ENCODE data around the gene NFIA.

The NFIA gene

GRCh38 chr1:61491497-61491896 lies 409.1 kb downstream of the NFIA start:
- DNase-seq (ENCODE audit: low read depth, low spot score): no peak
- Histone ChIP-seq H3K36me3 (ENCODE audit: control insufficient read depth, insufficient read depth, low read length) (no peaks in the 10 kb centered on the region), H3K9me3 (ENCODE audit: control insufficient read depth, insufficient read depth, low read length) (no peaks in the 10 kb centered on the region), H3K4me3 (ENCODE audit: low read length) (no peak overlapping the region), H3K27me3 (ENCODE audit: control insufficient read depth, insufficient read depth, low read length) (no peaks in the 10 kb centered on the region), H3K4me1 (ENCODE audit: control insufficient read depth, insufficient read depth, low read length) (no peaks in the 10 kb centered on the region), H3K27ac (ENCODE audit: low read length) (no peak overlapping the region)
- no CpG with 5 or more reads among the region's 4 CpGs for WGBS (ENCODE audit: insufficient coverage, insufficient read length)

- Histone ChIP-seq H3K4me1 (ENCODE audit: control insufficient read depth, insufficient read depth, low read length) (no peaks in the 10 kb centered on the region), H3K27ac (ENCODE audit: low read length) (no peak overlapping the region), H3K4me3 (ENCODE audit: low read length) (no peak overlapping the region), H3K9me3 (ENCODE audit: control insufficient read depth, insufficient read depth, low read length) (no peaks in the 10 kb centered on the region), H3K36me3 (ENCODE audit: control insufficient read depth, insufficient read depth, low read length) (no peaks in the 10 kb centered on the region), H3K27me3 (ENCODE audit: control insufficient read depth, insufficient read depth, low read length) (no peaks in the 10 kb centered on the region)
- DNase-seq (ENCODE audit: low read depth, low spot score): no peak
- WGBS (ENCODE audit: insufficient coverage, insufficient read length): no CpG with 5 or more reads among the region's 3 CpGs
Measured at GRCh38 chr1:61494000-61494399, 411.6 kb downstream of the NFIA start.

- DNase-seq (ENCODE audit: low read depth, low spot score): no peak
- Histone ChIP-seq H3K36me3 (ENCODE audit: control insufficient read depth, insufficient read depth, low read length) (no peaks in the 10 kb centered on the region), H3K4me1 (ENCODE audit: control insufficient read depth, insufficient read depth, low read length) (no peaks in the 10 kb centered on the region), H3K27ac (ENCODE audit: low read length) (no peak overlapping the region), H3K27me3 (ENCODE audit: control insufficient read depth, insufficient read depth, low read length) (no peaks in the 10 kb centered on the region), H3K9me3 (ENCODE audit: control insufficient read depth, insufficient read depth, low read length) (no peaks in the 10 kb centered on the region), H3K4me3 (ENCODE audit: low read length) (no peak overlapping the region)
- WGBS (ENCODE audit: insufficient coverage, insufficient read length): no CpG with 5 or more reads among the region's 4 CpGs
Measured at GRCh38 chr1:61496501-61496900, 414.1 kb downstream of the NFIA start.

GRCh38 chr1:61497013-61497412 lies 414.7 kb downstream of the NFIA start:
- no CpG with 5 or more reads among the region's 3 CpGs for WGBS (ENCODE audit: insufficient coverage, insufficient read length)
- Histone ChIP-seq H3K4me3 (ENCODE audit: low read length) (no peak overlapping the region), H3K27ac (ENCODE audit: low read length) (no peak overlapping the region)

GRCh38 chr1:61498342-61498741 lies 416.0 kb downstream of the NFIA start:
- WGBS (ENCODE audit: insufficient coverage, insufficient read length): no CpG with 5 or more reads among the region's 8 CpGs
- no peak for DNase-seq (ENCODE audit: low read depth, low spot score)
- Histone ChIP-seq H3K4me3 (ENCODE audit: low read length) (no peak overlapping the region), H3K4me1 (ENCODE audit: control insufficient read depth, insufficient read depth, low read length) (no peaks in the 10 kb centered on the region), H3K36me3 (ENCODE audit: control insufficient read depth, insufficient read depth, low read length) (no peaks in the 10 kb centered on the region), H3K27me3 (ENCODE audit: control insufficient read depth, insufficient read depth, low read length) (no peaks in the 10 kb centered on the region), H3K27ac (ENCODE audit: low read length) (no peak overlapping the region), H3K9me3 (ENCODE audit: control insufficient read depth, insufficient read depth, low read length) (no peaks in the 10 kb centered on the region)

More at GRCh38 chr1:61497013-61497412, 414.7 kb downstream of the NFIA start:
- no peaks in the 10 kb centered on the region for H3K9me3 ChIP-seq (ENCODE audit: control insufficient read depth, insufficient read depth, low read length)
- H3K4me1 ChIP-seq (ENCODE audit: control insufficient read depth, insufficient read depth, low read length): no peaks in the 10 kb centered on the region
- DNase-seq (ENCODE audit: low read depth, low spot score): no peak
- no peaks in the 10 kb centered on the region for H3K27me3 ChIP-seq (ENCODE audit: control insufficient read depth, insufficient read depth, low read length)
- H3K36me3 ChIP-seq (ENCODE audit: control insufficient read depth, insufficient read depth, low read length): no peaks in the 10 kb centered on the region

- no peak overlapping the region for H3K27ac ChIP-seq (ENCODE audit: low read length)
- H3K36me3 ChIP-seq (ENCODE audit: control insufficient read depth, insufficient read depth, low read length): no peaks in the 10 kb centered on the region
- no peak overlapping the region for H3K4me3 ChIP-seq (ENCODE audit: low read length)
- no peaks in the 10 kb centered on the region for H3K9me3 ChIP-seq (ENCODE audit: control insufficient read depth, insufficient read depth, low read length)
- WGBS (ENCODE audit: insufficient coverage, insufficient read length): no CpG with 5 or more reads among the region's 12 CpGs
- H3K27me3 ChIP-seq (ENCODE audit: control insufficient read depth, insufficient read depth, low read length): no peaks in the 10 kb centered on the region
- DNase-seq (ENCODE audit: low read depth, low spot score): no peak
- peaks cover 2% of the 10 kb centered on the region; the same call in 1 of the 2 replicates for H3K4me1 ChIP-seq (ENCODE audit: control insufficient read depth, insufficient read depth, low read length)
Measured at GRCh38 chr1:61501971-61502916, 419.9 kb downstream of the NFIA start.

- no peaks in the 10 kb centered on the region for H3K36me3 ChIP-seq (ENCODE audit: control insufficient read depth, insufficient read depth, low read length)
- peaks cover 2% of the 10 kb centered on the region; the same call in 1 of the 2 replicates for H3K4me1 ChIP-seq (ENCODE audit: control insufficient read depth, insufficient read depth, low read length)
- no peaks in the 10 kb centered on the region for H3K9me3 ChIP-seq (ENCODE audit: control insufficient read depth, insufficient read depth, low read length)
- H3K27ac ChIP-seq (ENCODE audit: low read length): no peak overlapping the region
- WGBS (ENCODE audit: insufficient coverage, insufficient read length): no CpG with 5 or more reads among the region's 1 CpG
- H3K4me3 ChIP-seq (ENCODE audit: low read length): no peak overlapping the region
- DNase-seq (ENCODE audit: low read depth, low spot score): no peak
- H3K27me3 ChIP-seq (ENCODE audit: control insufficient read depth, insufficient read depth, low read length): no peaks in the 10 kb centered on the region
Measured at GRCh38 chr1:61504305-61504704, 421.9 kb downstream of the NFIA start.

- no CpG with 5 or more reads among the region's 4 CpGs for WGBS (ENCODE audit: insufficient coverage, insufficient read length)
- no peak overlapping the region for H3K27ac ChIP-seq (ENCODE audit: low read length)
Measured at GRCh38 chr1:61504852-61505390, 422.6 kb downstream of the NFIA start.

GRCh38 chr1:61506236-61506635 lies 423.9 kb downstream of the NFIA start:
- no peak for DNase-seq (ENCODE audit: low read depth, low spot score)
- Histone ChIP-seq H3K27me3 (ENCODE audit: control insufficient read depth, insufficient read depth, low read length) (no peaks in the 10 kb centered on the region), H3K9me3 (ENCODE audit: control insufficient read depth, insufficient read depth, low read length) (no peaks in the 10 kb centered on the region), H3K27ac (ENCODE audit: low read length) (no peak overlapping the region), H3K4me1 (ENCODE audit: control insufficient read depth, insufficient read depth, low read length) (peaks cover 2% of the 10 kb centered on the region; the same call in 1 of the 2 replicates), H3K36me3 (ENCODE audit: control insufficient read depth, insufficient read depth, low read length) (no peaks in the 10 kb centered on the region), H3K4me3 (ENCODE audit: low read length) (no peak overlapping the region)
- no CpG with 5 or more reads among the region's 2 CpGs for WGBS (ENCODE audit: insufficient coverage, insufficient read length)

More at GRCh38 chr1:61504852-61505390, 422.6 kb downstream of the NFIA start:
- Histone ChIP-seq H3K4me1 (ENCODE audit: control insufficient read depth, insufficient read depth, low read length) (peaks cover 2% of the 10 kb centered on the region; the same call in 1 of the 2 replicates), H3K4me3 (ENCODE audit: low read length) (no peak overlapping the region), H3K27me3 (ENCODE audit: control insufficient read depth, insufficient read depth, low read length) (no peaks in the 10 kb centered on the region), H3K9me3 (ENCODE audit: control insufficient read depth, insufficient read depth, low read length) (no peaks in the 10 kb centered on the region), H3K36me3 (ENCODE audit: control insufficient read depth, insufficient read depth, low read length) (no peaks in the 10 kb centered on the region)
- DNase-seq (ENCODE audit: low read depth, low spot score): no peak

GRCh38 chr1:61506944-61507500 lies 424.7 kb downstream of the NFIA start:
- Histone ChIP-seq H3K36me3 (ENCODE audit: control insufficient read depth, insufficient read depth, low read length) (no peaks in the 10 kb centered on the region), H3K4me1 (ENCODE audit: control insufficient read depth, insufficient read depth, low read length) (peaks cover 2% of the 10 kb centered on the region; the same call in 1 of the 2 replicates), H3K4me3 (ENCODE audit: low read length) (no peak overlapping the region), H3K27me3 (ENCODE audit: control insufficient read depth, insufficient read depth, low read length) (no peaks in the 10 kb centered on the region), H3K9me3 (ENCODE audit: control insufficient read depth, insufficient read depth, low read length) (no peaks in the 10 kb centered on the region), H3K27ac (ENCODE audit: low read length) (no peak overlapping the region)
- no peak for DNase-seq (ENCODE audit: low read depth, low spot score)
- WGBS (ENCODE audit: insufficient coverage, insufficient read length): no CpG with 5 or more reads among the region's 4 CpGs
